Astrocyte (in vitro differentiated cells and primary cell): Measurements from ENCODE around the gene RIMOC1.

Experiments used
- EZH2 ChIP-seq: IDR thresholded peaks from 2 replicates; pipeline ENCODE4 v1.6.1; 2012; ENCODE audit warnings: mild to moderate bottlenecking, low read length, inconsistent platforms; ENCODE audit not compliant: insufficient read depth
- TF ChIP-seq, protein P1 (sequence below): IDR thresholded peaks from 2 replicates; pipeline ENCODE4 v1.5.1; 2011; ENCODE audit warnings: low read depth, mild to moderate bottlenecking, inconsistent platforms, low read length, moderate library complexity; ENCODE audit not compliant: insufficient read depth

DNA sequence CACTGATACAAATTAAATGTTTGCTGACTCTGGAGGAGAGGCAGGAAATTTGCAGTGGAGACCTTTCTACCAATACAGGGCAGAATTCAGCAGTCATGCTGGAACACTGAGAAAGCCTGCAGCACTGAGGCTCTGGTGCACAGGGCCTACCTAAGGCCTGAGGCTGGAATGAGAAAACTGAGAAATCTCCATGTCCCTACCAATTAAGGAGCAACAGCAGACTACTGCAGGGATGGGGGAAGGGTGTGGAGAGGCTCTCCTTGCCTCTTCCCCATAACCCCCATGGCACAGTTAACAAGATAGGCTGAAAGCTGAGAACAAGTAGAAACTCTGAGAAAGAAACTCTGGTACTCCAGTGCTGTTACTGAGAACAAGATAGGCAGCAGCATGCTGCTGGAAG is 31.4 kb downstream of the RIMOC1 start:
- TF ChIP-seq, protein P1, sequence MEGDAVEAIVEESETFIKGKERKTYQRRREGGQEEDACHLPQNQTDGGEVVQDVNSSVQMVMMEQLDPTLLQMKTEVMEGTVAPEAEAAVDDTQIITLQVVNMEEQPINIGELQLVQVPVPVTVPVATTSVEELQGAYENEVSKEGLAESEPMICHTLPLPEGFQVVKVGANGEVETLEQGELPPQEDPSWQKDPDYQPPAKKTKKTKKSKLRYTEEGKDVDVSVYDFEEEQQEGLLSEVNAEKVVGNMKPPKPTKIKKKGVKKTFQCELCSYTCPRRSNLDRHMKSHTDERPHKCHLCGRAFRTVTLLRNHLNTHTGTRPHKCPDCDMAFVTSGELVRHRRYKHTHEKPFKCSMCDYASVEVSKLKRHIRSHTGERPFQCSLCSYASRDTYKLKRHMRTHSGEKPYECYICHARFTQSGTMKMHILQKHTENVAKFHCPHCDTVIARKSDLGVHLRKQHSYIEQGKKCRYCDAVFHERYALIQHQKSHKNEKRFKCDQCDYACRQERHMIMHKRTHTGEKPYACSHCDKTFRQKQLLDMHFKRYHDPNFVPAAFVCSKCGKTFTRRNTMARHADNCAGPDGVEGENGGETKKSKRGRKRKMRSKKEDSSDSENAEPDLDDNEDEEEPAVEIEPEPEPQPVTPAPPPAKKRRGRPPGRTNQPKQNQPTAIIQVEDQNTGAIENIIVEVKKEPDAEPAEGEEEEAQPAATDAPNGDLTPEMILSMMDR, result no peak
- no peak for TF ChIP-seq EZH2
